Inflammatory macrophage treated with lipopolysaccharide for 1 hour (primary cell): ENCODE results near the gene MAMSTR.
"Not testable (repeated sequence)": the region's sequence is repeated elsewhere in the genome, so short reads cannot be mapped to it uniquely, and the experiment has no call there.

Experiments used
- DNase-seq, 2 donors: peaks; one replicate each; pipeline ENCODE4 v3.0.0-alpha.2; 2020 to 2022

The MAMSTR gene

DNA sequence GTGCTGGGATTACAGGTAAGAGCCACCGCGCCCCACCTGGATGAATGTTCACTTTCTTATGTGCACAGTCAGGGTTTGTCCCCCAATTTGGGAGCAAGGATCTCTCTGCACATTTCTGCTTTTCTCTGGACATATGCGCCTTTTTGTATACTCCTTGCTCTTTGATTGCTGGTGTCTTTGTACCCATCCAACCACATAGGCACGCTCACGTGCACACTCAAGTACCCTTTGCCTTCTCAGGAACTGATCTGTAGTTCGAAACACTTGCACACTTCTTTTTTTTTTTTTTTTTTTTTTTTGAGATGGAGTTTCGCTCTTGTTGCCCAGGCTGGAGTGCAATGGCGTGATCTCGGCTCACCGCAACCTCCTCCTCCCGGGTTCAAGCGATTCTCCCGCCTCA, 1.4 kb downstream of the MAMSTR start:
- not testable (repeated sequence) for DNase-seq

DNA sequence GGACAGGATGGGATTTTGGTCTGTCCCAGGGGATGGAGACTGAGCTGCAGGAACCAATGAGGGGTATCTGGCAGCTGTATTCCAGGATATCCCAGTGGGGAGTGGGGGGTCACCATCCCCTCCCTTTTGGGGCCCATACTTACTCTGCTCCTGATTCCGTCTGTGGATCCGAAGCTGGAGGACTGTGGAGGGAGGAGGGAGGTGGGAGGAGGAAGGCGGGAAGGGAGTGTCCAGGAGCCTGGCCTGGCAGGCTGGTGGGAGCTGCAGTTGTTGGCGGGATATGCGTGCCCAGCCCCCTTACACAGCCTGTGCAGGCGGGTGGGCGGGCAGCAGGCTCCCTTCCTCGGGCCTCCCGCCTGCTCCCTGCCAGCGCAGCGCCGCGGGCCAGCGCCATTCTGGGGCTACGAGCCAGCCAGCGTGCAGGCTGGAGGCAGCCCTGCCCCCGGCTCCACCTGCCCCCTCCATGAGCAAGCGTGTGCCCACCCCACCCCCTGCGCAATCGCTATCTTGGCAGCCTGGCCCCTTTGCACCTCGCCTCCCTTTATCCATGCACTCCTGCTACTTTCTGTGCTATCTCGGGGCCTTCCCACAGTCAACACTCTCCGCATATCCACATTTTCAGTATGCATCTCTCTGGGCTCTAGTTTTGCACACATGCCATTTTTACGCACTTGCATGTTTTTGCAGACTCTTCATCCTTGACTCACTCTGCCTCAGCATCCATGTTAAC, 2.8 kb downstream of the MAMSTR start:
- DNase-seq: no peak

DNA sequence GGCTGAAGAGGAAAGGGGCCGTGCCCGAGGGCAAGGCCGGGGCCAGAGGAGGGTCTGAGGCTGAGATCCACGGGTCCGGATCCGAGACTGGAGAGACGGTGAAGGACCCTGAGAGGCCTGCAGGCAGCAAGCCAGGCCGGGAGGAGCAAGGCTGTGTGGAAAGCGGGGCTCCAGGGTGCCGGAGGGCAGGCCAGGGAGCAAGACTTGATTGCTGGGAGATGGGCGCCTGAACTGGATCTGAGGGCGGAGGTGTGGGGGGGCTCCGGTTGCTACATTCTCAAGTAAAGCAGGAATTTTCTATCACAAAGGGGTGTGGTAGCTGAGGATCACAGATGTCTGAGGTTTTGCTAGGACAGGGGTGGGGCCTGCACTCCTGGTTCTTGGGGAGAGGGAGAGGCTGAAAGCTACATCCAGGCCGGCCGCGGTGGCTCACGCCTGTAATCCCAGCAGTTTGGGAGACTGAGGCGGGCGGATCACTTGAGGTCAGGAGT, 3.8 kb downstream of the MAMSTR start:
- no peak for DNase-seq

DNA sequence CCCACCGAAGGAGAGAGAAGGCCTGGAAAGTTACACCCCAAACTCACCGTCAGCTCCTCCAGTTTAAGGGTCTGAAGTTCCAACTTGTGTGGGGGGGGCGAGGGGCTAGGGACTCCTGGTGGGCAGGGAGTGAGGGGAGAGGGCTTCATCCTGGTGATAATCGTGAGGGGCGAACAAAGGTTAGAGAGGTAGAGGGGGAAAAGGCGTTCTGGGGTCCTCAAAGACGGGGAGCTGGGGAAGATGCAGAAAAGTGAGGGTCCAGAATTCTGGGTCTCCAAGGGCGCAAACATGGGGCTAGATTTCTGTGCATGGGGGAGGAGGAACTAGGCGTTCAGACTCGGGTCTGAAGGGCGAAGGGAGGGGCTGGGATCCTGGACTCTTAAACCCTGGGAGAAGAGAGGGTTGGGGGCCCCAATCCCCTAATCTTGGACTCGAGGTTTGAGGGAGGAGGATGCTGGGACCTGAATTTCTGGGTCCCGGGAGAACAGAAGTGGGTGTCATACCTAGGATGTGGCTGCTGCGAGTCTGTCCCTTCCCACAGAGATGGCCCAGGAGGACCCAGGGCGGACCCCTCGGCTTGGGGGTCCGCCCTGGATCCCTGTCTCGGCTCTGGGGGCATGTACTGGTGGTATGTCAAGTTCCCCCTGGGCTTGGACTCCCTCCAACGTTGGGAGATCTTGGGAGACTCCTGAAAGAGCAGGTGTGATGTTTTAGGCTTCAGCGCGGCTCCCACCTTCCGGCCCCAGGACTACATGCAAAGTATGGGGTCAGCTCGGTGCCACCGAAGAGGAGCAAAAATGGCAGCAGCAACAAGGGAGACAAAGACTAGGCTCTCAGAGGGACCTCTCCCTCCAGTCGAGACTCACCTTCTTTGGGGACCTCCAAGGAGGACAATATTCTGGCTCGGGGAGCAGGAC, 4.5 kb downstream of the MAMSTR start:
- DNase-seq: no peak

DNA sequence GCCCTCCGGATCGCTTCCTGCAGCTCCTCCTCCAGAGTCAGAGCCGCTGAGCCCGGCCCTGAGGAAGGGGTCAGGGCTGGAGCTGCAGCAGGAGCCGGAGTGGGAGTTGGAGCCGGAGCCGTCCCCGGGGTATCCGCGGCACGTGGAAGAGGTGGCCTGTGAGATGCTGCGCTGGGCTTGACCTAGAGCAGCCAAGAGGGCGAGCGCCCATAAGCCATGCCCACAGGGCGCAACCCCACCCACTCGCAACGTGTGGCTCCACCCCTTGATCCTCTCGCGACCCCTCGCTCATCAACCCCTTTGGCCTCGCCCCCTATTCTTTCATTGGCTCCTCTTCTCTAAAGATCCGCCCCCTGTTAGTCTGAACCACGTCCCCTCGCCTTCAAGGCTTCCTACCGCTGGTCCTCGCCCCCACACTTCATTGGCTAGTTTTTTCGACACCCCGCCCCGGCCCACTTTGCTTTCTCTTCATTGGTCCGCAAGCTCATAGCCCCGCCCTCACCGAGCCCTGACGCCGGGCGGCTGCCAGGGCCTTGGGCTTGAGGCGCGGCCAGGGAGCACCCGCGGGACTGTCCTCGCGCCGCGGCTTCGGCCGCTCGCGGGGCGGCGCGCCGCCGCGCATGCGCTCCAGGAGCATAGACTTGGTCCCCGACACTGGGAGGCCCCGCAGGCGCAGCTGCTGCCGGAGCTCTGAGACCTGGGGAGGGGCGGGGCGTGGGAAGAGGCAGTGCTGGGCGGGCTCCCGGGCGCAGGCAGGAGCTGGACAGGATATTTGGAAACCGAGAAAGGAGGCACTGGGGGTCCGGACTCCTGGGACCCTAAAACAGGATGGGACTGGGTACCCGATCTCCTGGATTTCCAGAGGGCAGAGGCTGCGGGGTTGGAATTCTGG, 5.4 kb downstream of the MAMSTR start:
- DNase-seq: peak; percentile 99

DNA sequence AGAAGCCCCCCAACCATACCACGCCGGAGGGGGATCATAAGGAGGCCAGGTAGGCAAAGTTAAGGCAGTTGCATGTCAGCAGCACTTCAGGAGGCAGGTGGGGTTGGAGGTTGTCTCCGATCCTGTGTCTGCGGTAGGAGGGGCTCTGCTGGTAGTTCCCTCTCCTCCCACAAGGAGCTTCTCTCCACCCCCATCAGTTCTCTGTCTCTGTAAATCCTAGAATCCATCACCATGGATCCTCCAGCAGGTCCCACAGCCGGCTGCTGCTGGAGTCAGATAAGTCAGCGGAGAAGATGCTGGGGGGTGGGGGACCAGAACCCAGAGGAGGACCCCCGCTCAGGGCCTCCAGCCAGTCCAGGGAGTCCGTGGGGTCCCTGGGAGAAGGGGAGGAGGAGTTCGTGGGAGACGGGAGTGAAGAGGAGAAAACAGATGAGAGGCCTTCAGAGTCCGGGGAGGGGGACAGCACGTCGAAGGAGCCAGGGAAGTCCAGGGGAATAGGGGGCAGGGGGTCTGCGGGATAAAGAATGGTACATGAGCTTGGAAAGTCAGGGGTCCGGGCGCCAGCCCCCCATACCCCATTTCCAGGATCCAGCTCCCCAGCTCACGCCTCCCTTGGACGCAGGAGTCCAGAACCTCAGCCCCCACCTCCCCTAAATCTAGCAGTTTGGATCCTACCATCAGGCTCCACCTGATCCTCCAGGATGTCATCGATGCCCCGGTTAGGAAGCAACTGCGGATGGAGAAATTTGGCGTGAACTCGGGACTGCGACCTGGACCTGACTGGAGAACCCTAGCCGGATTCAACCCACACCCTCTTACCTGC, 6.3 kb downstream of the MAMSTR start:
- DNase-seq: no peak

DNA sequence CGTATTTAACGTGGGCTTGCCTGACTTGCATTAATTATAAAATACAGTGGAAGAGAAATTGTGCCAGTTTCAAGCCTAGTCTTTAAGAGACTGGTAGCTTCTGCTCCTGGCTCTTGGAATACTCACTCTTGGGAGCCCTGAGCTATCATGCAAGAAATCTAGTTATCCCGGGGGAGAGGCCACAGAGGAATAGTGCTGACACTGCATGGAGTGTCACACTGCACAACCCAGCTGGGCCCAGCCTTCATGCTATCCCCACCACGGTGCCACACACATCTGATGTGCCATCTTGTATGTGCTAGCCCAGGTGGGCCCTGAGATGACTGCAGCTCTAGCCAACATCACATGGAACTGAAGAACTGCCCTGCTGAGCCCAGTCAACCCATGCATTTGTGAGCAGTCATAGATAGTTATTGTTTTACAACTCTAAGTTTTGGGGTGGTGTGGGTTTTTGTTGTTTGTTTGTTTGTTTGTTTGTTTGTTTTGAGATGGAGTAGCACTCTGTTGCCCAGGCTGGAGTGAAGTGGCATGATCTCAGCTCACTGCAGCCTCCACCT, 8.3 kb downstream of the MAMSTR start:
- no peak for DNase-seq

DNA sequence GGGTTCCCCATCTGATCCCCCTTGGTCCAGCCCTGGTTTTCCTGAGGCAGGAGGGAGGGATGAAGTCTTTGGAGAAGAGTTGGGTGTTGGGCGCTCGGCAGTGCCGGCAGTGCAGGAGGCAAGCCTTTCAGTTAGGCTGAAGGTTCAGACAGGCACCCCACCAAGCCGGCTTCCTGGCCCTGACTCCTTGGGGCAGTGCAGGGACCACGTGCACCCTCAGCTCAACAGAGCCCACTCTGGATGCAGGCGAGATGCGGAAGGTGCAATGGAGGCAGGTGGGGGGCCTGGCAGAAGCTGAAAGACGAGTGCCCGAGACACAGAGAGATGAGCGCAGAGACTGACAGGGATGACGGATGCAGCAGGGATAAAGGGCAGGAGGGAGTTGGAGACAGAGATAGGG, 11.1 kb downstream of the MAMSTR start:
- DNase-seq: no peak

DNA sequence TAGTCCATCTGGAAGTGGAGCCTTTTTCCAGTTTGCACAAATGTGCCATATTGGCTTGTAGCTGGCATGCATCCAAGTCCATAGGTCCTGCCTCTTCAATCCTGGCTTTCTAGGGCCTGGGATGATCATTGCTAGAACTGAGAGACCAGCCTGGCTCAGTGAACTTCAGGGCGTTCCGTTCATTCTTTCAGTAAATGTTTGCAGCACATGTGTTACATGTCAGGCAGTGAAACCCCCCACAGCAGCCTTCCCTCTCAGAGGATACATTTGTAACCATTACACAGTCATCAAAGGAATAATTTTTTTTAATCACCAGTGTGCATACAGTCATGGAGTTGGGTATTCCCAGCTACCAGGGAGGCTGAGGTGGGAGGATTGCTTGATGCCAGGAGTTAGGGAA, 14.1 kb downstream of the MAMSTR start:
- DNase-seq: no peak

DNA sequence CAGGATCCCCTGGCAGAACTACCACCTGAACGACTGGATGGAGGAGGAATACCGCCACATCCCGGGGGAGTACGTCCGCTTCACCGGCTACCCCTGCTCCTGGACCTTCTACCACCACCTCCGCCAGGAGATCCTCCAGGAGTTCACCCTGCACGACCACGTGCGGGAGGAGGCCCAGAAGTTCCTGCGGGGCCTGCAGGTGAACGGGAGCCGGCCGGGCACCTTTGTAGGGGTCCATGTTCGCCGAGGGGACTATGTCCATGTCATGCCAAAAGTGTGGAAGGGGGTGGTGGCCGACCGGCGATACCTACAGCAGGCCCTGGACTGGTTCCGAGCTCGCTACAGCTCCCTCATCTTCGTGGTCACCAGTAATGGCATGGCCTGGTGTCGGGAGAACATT, 16.2 kb downstream of the MAMSTR start:
- no peak for DNase-seq

DNA sequence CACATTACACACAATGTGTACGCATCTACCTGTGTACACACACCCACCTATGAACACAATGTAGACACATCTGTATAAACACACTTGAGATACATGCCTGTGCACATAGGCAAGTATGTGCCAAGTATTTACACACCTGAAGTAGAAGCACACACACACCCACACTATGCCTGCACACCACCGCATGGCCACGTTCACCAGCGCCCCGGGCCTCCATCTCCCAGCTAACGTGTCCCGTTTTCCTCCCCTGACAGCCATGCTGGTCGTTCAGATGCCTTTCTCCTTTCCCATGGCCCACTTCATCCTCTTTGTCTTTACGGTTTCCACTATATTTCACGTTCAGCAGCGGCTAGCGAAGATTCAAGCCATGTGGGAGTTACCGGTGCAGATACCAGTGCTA, 16.8 kb downstream of the MAMSTR start:
- DNase-seq: no peak

DNA sequence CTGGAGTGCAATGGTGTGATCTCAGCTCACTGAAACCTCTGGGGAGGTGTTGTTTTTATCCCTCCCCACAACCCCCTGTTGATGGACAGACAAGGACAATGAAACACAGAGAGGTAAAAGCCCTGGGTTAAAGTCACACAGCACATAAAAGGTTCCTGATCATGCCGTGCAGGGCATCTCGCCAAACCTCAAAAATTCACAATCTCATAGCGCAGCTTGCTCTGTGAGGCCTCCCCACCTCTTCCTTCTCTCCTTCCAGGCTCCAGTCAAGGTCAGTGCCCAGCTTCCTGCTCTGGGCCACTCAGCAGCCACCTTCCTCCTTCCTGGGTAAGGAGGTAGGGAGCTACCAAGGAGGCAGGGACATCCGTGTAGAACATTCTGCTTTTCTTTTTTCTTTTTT, 21.5 kb downstream of the MAMSTR start:
- no peak for DNase-seq

DNA sequence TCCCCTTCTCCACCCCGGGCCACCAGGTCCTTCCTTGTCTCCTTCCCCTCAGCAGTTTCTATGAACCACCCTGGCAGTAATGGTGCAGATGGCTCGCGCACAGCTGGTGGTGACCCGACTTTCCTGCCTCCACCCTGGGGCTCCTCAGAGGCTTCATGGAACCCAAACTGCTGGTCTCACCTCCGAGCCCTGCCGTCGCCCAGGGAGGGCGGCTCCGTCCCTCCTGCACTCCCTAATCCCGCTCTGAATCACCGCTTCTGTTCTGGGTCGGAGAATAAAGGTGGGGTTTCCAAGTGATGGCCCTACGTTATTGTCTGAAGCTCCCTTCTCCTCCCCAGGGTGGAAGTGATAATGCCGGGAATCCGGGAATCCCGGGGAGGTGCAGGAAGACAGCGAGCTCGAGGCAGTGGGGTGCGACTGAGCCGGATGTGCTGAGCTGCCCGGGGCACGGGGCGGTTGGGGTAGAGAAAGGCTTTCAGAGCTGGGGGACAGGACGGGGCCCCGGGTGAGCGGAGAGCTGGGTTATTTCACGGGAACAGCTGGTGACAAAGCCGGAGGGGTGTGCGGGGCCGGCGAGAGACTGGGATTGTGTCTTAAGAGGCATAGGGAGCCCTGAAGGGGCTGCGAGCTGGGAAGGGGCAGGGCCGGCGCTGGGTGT, 23.0 kb downstream of the MAMSTR start:
- DNase-seq: no peak

DNA sequence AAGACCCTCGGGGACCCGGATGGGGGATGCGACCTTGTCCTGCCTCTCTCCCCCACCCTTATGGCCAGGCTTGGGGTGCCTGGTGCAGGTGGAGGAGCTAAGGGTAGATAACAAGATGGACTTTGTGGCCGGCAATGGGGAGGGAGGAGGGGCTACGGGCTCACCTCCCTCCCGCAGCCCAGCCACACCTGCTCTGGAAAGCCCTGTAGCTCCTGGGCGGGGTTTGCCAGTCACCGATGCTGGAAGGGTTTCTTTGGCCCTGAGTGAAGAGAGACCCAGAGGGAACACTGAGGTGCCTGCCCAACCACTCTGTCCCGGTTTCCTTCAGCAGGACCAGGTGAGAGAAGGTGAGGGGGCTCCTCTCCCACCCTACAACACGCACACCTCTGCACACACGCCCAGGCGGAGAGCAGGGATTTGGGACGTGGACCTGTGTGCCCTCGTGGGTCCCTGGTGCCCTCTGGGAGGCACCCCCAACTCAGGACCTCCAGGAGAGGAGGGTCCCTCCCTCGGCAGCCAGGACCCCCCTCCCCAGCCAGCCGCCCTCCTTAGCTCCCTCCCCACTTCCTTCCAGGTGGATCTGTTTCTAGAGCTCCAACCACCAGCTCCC, 23.7 kb downstream of the MAMSTR start, which contains the start of gene FUT2:
FUT2 (plus strand) TSS at position 229 of the 610 bp plus-strand sequence. CDS start 6,986 bp downstream, outside the sequence.
- DNase-seq: no peak

DNA sequence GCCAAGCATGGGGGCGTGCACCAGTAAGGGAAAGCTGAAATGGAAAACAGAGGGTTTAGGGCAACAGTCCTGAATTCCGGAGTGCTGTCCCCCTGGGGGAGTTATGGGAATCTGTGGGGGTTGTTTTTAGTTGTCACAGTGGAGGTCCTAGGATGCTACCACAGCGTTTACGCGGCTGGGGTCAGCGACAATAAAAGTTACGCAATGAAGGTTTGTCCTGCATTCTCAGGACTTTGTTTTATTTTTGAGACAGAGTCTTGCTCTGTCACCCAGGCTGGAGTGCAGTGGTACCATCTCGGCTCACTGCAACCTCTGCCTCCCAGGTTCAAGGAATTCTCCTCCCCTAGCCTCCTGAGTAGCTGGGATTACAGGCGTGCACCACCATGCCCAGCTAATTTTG, 25.9 kb downstream of the MAMSTR start:
- DNase-seq: not testable (repeated sequence)

DNA sequence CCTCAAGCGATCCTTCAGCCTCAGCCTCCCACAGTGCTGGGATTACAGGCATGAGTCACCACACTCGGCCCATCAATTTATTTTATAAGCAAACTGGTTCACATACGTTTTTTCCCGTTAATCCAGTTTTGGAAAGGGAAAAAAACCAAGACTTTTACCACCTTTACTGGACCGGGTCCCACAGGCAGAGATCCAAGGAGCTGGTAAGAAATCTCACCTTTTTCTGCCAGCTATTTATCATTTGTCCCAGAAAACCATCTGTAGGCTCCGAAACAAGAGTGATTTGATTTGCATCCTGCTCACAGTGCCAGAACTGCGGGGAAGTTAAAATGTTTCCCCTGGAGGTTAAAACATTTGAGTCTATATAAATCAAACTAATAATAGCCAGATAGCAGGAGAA, 30.1 kb downstream of the MAMSTR start:
- DNase-seq: no peak

DNA sequence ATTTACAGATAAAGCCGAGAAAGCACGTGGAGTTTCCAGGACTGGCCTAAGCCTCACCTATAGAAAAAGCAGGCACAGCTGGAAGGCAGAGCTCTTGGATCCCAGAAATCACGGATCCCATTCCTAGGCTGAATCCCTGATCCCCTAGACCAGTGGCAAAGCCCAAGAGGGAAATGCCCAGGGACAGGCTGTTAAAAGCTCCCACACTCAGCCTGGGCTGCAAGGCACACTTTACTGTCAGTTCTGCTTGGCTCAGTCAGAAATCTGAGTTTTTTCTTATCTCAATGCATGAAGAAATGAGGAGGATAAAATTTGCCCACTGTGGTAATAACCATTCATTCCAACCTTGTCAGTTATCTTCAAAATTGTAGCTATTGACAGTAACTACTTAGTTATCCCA, 31.7 kb downstream of the MAMSTR start:
- no peak for DNase-seq

DNA sequence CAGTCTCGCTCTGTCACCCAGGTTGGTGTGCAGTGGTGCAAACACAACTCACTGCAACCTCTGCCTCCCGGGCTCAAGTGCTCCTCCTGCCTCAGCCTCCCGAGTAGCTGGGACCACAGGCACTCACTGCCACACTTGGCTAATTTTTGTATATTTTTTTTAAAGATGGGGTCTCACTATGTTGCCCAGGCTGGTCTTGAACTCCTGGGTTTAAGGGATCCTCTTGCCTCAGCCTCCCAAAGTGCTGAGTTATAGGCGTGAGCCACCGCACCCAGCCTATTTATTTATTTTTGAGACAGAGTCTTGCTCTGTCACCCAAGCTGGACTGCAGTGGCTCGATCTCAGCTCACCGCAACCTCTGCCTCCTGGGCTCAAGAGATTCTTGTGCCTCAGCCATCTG, 32.9 kb downstream of the MAMSTR start:
- not testable (repeated sequence) for DNase-seq

DNA sequence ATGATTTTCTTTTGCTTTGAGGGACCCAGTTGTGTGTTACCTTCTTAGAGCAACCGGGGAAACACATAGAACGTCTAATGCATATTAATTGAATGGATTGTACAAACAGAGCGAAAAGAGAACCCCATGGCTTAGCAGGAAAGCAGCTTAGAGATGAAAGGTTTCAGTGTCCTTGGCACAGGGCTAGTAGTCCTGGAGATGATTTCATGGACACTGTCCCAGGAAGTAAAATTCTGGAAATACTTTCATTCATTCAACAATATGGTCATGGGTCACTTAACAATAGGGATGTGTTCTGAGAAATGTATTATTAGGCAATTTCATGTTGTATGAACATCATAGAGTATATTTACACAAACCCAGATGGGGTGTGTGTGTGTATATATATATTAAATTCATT, 33.4 kb downstream of the MAMSTR start:
- no peak for DNase-seq

DNA sequence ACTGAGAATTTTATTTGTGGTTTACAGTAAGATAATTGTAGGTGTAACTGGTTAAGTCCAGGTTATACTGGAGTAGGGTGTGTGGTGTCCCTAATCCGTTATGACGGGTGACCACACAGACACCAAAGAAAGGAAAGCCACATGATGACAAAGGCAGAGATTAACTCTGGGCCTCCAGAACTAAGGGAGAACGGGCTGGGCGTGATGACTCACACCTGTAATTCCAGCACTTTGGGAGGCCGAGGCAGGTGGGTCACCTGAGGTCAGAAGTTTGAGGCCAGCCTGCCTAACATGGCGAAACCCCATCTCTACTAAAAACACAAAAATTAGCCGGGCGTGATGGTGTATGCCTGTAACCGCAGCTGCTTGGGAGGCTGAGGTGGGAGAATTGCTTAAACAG, 33.9 kb downstream of the MAMSTR start:
- DNase-seq: no peak

DNA sequence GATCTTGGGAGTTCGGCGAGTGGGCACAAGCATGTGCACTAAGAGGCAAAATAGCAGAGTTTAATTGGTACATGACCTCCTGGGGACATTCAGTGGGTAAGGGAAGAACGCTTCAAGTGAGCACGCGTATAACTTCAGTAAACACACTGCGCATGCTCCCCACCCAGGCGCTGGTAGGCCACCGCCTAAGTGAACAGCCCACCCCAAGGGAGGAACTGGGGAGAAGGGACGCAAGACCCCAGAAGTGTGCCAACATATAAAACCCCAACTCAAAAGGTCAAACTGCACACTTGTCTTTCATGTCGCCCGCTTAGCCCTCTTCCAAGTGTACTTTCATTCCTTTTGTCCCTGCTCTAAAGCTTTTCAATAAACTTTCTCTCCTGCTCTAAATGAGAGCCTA, 36.2 kb downstream of the MAMSTR start:
- peak in 1 of 2 donors; percentile 12 for DNase-seq
